GM12878 (cell line): ENCODE data around the gene SGMS1. TPM values are rescaled to one million over a fixed set of nuclear protein-coding genes. Genes with fewer than 3 reads are reported as not detected.

Source experiments
- polyA plus RNA-seq, 11 experiments: library from polyadenylated mRNA; depleted of rRNA in 4 of 11; unstranded in 6 of 11; stranded (reverse) in 5 of 11; fragments of >200 nt; fragmentation: Nextera tagmentation in 4 of 11; fragmentation: Illumina TruSeq in 1 of 11; extraction: Ambion mirVana in 4 of 11; extraction: Trizol in 1 of 11; gene quantifications; 1 replicate in 1 of 11; 2 replicates in 10 of 11; pipeline versions ENCODE4 v1.2.1 to v1.2.3, GENCODE V29; 2011 to 2016; ENCODE audit warnings: inconsistent platforms in 2 of 11, missing spikeins in 2 of 11, low read depth in 1 of 11
- small RNA-seq: library from RNA; depleted of rRNA; stranded (forward); fragments of <200 nt; gene quantifications from one replicate; pipeline ENCODE3, GENCODE V24; 2014
- total RNA-seq, 4 experiments: library from RNA; depleted of rRNA in 3 of 4; stranded (reverse); fragments of >200 nt in 3 of 4; fragmentation: Illumina TruSeq in 1 of 4; extraction: Trizol in 1 of 4; gene quantifications; 2 replicates each; pipeline versions ENCODE4 v1.2.1 to v1.2.3, GENCODE V29; 2013 to 2021

The SGMS1 gene
- total and polyA plus RNA-seq, 10 of the 15 experiments (the other 5 are each of a cell fraction or from before 2014, with no cell fraction given): 1.4 to 14.5 (median 4.9) TPM

Small RNA genes within 50 kb of the gene (small RNA-seq; reads per million reads assigned to genes)
- gene RNU7-107P: not detected

Other genes starting within 250 kb of the SGMS1 start
- gene ASAH2B, start 116.0 kb upstream of the SGMS1 start, total RNA-seq (2014; rRNA removed): 1.6 and 1.9 TPM in 2 replicates
- 2.0 and 2.6 TPM in 2 replicates for gene ASAH2B, start 116.0 kb upstream of the SGMS1 start, total RNA-seq (2014; rRNA removed; fragmentation: Illumina TruSeq; extraction: Trizol)
- 2.2 TPM in 2 replicates for gene ASAH2B, start 116.0 kb upstream of the SGMS1 start, total RNA-seq (2021)
- gene ASAH2B, start 116.0 kb upstream of the SGMS1 start, polyA plus RNA-seq (2011; rRNA removed): 4.5 and 5.0 TPM in 2 replicates
- gene ASAH2B, start 116.0 kb upstream of the SGMS1 start, polyA plus RNA-seq (2014; fragmentation: Illumina TruSeq; extraction: Trizol): 3.3 and 4.9 TPM in 2 replicates
- 1 to 10 TPM; 2.4 to 2.8 TPM for gene ASAH2B, start 116.0 kb upstream of the SGMS1 start, polyA plus RNA-seq (2014; fragmentation: Nextera tagmentation; extraction: Ambion mirVana)
- gene ASAH2B, start 116.0 kb upstream of the SGMS1 start, polyA plus RNA-seq (2014; rRNA removed): 3.6 and 3.9 TPM in 2 replicates
- 1 to 10 TPM; 3.1 to 5.4 TPM for gene ASAH2B, start 116.0 kb upstream of the SGMS1 start, polyA plus RNA-seq (2016; fragmentation: Nextera tagmentation; extraction: Ambion mirVana)